ENCODE measurements around the gene PLN. TPM values are rescaled to one million over a fixed set of nuclear protein-coding genes. Genes with fewer than 3 reads are reported as not detected.

The PLN gene
- total and polyA plus RNA-seq, 10 of the 15 experiments (the other 5 are each of a cell fraction or from before 2014, with no cell fraction given), result 0.16 to 0.44 TPM; not detected in 8

GRCh38 chr6:118537574-118537973 lies 10.5 kb upstream of the PLN start:
- Histone ChIP-seq H3K9me3 (replicated peaks; ENCODE audit: control insufficient read depth, insufficient read depth, low read length) (no peaks in the 10 kb centered on the region; the same call in 2 of the 3 replicates), H3K4me2 (ENCODE audit: control insufficient read depth, insufficient read depth) (no peak overlapping the region), H2AFZ (ENCODE audit: control insufficient read depth, low read depth, low read length) (no peak overlapping the region), H3K79me2 (ENCODE audit: control insufficient read depth, insufficient read depth, low read length) (no peaks in the 10 kb centered on the region), H3K27me3 (replicated peaks in 1 of 2; ENCODE audit: control insufficient read depth in 2 of 2, insufficient read depth in 2 of 2, low read length in 1 of 2) (no peaks in the 10 kb centered on the region), H3K4me1 (ENCODE audit: control insufficient read depth, insufficient read depth, low read length) (no peaks in the 10 kb centered on the region), H3K4me3 (no peak overlapping the region), H3K27ac (ENCODE audit: control insufficient read depth, insufficient read depth) (no peak overlapping the region), H4K20me1 (ENCODE audit: control insufficient read depth, insufficient read depth) (no peaks in the 10 kb centered on the region), H3K9ac (ENCODE audit: control insufficient read depth, insufficient read depth, low read length) (no peak overlapping the region), H3K36me3 (ENCODE audit: control insufficient read depth in 2 of 2, insufficient read depth in 2 of 2, low read length in 1 of 2) (no peaks in the 10 kb centered on the region; a peak in 1 of 4 replicates)
- DNase-seq (ENCODE audit: low read depth, low spot score) (no peak), ATAC-seq (no peak), FAIRE-seq (no peak)
- 100% methylated on average over 2 of the region's 2 CpGs for WGBS (ENCODE audit: insufficient coverage, insufficient replicate concordance, low lambda C conversion rate, missing lambda C conversion rate)
- in situ Hi-C loops (cut with MboI), result no loop called here
- ChIA-PET CTCF (no interaction called here), SMC1A (ENCODE audit: uncharacterized antibody, unreplicated experiment) (no interaction called here), POLR2A (no interaction called here), RAD21 (ENCODE audit: unreplicated experiment) (no interaction called here)
- TF ChIP-seq MYB (IDR thresholded peaks at IDR 0.05; ENCODE audit: borderline replicate concordance, low read depth, low read length), result no peak
- TF ChIP-seq, protein P1, sequence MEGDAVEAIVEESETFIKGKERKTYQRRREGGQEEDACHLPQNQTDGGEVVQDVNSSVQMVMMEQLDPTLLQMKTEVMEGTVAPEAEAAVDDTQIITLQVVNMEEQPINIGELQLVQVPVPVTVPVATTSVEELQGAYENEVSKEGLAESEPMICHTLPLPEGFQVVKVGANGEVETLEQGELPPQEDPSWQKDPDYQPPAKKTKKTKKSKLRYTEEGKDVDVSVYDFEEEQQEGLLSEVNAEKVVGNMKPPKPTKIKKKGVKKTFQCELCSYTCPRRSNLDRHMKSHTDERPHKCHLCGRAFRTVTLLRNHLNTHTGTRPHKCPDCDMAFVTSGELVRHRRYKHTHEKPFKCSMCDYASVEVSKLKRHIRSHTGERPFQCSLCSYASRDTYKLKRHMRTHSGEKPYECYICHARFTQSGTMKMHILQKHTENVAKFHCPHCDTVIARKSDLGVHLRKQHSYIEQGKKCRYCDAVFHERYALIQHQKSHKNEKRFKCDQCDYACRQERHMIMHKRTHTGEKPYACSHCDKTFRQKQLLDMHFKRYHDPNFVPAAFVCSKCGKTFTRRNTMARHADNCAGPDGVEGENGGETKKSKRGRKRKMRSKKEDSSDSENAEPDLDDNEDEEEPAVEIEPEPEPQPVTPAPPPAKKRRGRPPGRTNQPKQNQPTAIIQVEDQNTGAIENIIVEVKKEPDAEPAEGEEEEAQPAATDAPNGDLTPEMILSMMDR (IDR thresholded peaks at IDR 0.05 in 2 of 3, conservative IDR thresholded peaks at IDR 0.05 in 1 of 3; ENCODE audit: control insufficient read depth in 2 of 3, extremely low read depth in 1 of 3, insufficient read depth in 1 of 3, low read depth in 3 of 3, low read length in 3 of 3), result no peak
- BruUV-seq (replicated peaks), result no TSS peak
- intact Hi-C loops (cut with micrococcal nuclease; ENCODE audit: unreplicated experiment), result no loop called here

GRCh38 chr6:118542184-118542952 lies 5.7 kb upstream of the PLN start:
- Histone ChIP-seq H3K4me3 (no peak overlapping the region), H3K9ac (ENCODE audit: control insufficient read depth, insufficient read depth, low read length) (no peak overlapping the region), H3K4me2 (ENCODE audit: control insufficient read depth, insufficient read depth) (no peak overlapping the region), H3K9me3 (replicated peaks; ENCODE audit: control insufficient read depth, insufficient read depth, low read length) (no peaks in the 10 kb centered on the region), H2AFZ (ENCODE audit: control insufficient read depth, low read depth, low read length) (no peak overlapping the region), H3K27me3 (replicated peaks in 1 of 2; ENCODE audit: control insufficient read depth in 2 of 2, insufficient read depth in 2 of 2, low read length in 1 of 2) (no peaks in the 10 kb centered on the region), H3K79me2 (ENCODE audit: control insufficient read depth, insufficient read depth, low read length) (no peaks in the 10 kb centered on the region), H3K4me1 (ENCODE audit: control insufficient read depth, insufficient read depth, low read length) (no peaks in the 10 kb centered on the region), H3K27ac (ENCODE audit: control insufficient read depth, insufficient read depth) (no peak overlapping the region), H3K36me3 (ENCODE audit: control insufficient read depth in 2 of 2, insufficient read depth in 2 of 2, low read length in 1 of 2) (no peaks in the 10 kb centered on the region), H4K20me1 (ENCODE audit: control insufficient read depth, insufficient read depth) (no peaks in the 10 kb centered on the region)
- no peak for TF ChIP-seq TAF1 (IDR thresholded peaks at IDR 0.05; ENCODE audit: borderline replicate concordance, low read depth, low read length)
- no peak for TF ChIP-seq NKRF (conservative IDR thresholded peaks at IDR 0.05)
- TF ChIP-seq, protein P2, sequence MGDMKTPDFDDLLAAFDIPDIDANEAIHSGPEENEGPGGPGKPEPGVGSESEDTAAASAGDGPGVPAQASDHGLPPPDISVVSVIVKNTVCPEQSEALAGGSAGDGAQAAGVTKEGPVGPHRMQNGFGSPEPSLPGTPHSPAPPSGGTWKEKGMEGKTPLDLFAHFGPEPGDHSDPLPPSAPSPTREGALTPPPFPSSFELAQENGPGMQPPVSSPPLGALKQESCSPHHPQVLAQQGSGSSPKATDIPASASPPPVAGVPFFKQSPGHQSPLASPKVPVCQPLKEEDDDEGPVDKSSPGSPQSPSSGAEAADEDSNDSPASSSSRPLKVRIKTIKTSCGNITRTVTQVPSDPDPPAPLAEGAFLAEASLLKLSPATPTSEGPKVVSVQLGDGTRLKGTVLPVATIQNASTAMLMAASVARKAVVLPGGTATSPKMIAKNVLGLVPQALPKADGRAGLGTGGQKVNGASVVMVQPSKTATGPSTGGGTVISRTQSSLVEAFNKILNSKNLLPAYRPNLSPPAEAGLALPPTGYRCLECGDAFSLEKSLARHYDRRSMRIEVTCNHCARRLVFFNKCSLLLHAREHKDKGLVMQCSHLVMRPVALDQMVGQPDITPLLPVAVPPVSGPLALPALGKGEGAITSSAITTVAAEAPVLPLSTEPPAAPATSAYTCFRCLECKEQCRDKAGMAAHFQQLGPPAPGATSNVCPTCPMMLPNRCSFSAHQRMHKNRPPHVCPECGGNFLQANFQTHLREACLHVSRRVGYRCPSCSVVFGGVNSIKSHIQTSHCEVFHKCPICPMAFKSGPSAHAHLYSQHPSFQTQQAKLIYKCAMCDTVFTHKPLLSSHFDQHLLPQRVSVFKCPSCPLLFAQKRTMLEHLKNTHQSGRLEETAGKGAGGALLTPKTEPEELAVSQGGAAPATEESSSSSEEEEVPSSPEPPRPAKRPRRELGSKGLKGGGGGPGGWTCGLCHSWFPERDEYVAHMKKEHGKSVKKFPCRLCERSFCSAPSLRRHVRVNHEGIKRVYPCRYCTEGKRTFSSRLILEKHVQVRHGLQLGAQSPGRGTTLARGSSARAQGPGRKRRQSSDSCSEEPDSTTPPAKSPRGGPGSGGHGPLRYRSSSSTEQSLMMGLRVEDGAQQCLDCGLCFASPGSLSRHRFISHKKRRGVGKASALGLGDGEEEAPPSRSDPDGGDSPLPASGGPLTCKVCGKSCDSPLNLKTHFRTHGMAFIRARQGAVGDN (IDR thresholded peaks at IDR 0.05), result no peak
- TF ChIP-seq ASH2L (IDR thresholded peaks at IDR 0.05; ENCODE audit: borderline replicate concordance, low read depth), result no peak
- FAIRE-seq (no peak), ATAC-seq (no peak), DNase-seq (ENCODE audit: low read depth, low spot score) (no peak)
- ChIA-PET CTCF (interaction anchor here (0.7 to 1.1 kb wide), 2 partner anchors 16 to 31 kb away, joined by 3 to 4 read pairs; no protein-coding TSS in a partner anchor), POLR2A (interaction anchor here (0.5 kb wide), 1 partner anchor 13 kb away, joined by 3 read pairs; no protein-coding TSS in a partner anchor), RAD21 (ENCODE audit: unreplicated experiment) (interaction anchor here (1.1 kb wide), 1 partner anchor 57 kb away, joined by 3 read pairs; no protein-coding TSS in a partner anchor), SMC1A (ENCODE audit: uncharacterized antibody, unreplicated experiment) (no interaction called here)
- 100% methylated on average over 3 of the region's 3 CpGs for WGBS (ENCODE audit: insufficient coverage, insufficient replicate concordance, low lambda C conversion rate, missing lambda C conversion rate)
- intact Hi-C loops (cut with micrococcal nuclease; ENCODE audit: unreplicated experiment), result no loop called here
- in situ Hi-C loops (cut with MboI), result loop anchor here (10.0 kb wide), 1 partner anchor 258 kb away; no protein-coding TSS in a partner anchor
- BruUV-seq (replicated peaks), result no TSS peak

All from GM12878 (cell line).